Activated naive CD8-positive, alpha-beta T cell treated with anti-CD3 and anti-CD28 coated beads, Interleukin-2, amount 10 ng/mL, durations not matched to agents 7 days and 5 days (primary cell): ENCODE data around the gene M1AP. TPM values are rescaled to one million over a fixed set of nuclear protein-coding genes. Genes with fewer than 3 reads are reported as not detected.

Experiments used
- ATAC-seq: fragments of 150-1000 bp; cut with Tn5 transposase; one replicate; pipeline ENCODE4 v1.10.0; 2021; ENCODE audit warnings: low read depth, moderate library complexity
- POLR2A ChIA-PET: fragments of 350-600 bp; sonication (Branson Sonifier 250); formaldehyde crosslinking; loops from one replicate; lab custom pipeline; 2021; ENCODE audit warnings: antibody characterized with exemption; lab: Charles Lee
- DNase-seq: peaks from one replicate; pipeline ENCODE4 v3.0.0; 2021
- H3K27ac Mint-ChIP-seq: one replicate; pipeline ENCODE4 v1.8.0; 2022; ENCODE audit warnings: mild to moderate bottlenecking, mixed read lengths
- H3K27me3 Mint-ChIP-seq: one replicate; pipeline ENCODE4 v1.8.0; 2022; ENCODE audit warnings: mild to moderate bottlenecking, moderate library complexity, mixed read lengths
- H3K36me3 Mint-ChIP-seq: one replicate; pipeline ENCODE4 v1.8.0; 2021; ENCODE audit warnings: mild to moderate bottlenecking, mixed read lengths
- H3K4me1 Mint-ChIP-seq: one replicate; pipeline ENCODE4 v1.8.0; 2021; ENCODE audit warnings: mixed read lengths
- H3K4me3 Mint-ChIP-seq: one replicate; pipeline ENCODE4 v1.8.0; 2022; ENCODE audit warnings: mild to moderate bottlenecking, moderate library complexity, mixed read lengths
- H3K9me3 Mint-ChIP-seq: one replicate; pipeline ENCODE4 v1.8.0; 2021; ENCODE audit warnings: mixed read lengths
- total RNA-seq, 2 experiments: library from RNA; stranded (reverse); gene quantifications; one replicate each; pipeline ENCODE4 v1.2.3, GENCODE V29; 2021

M1AP gene
- total RNA-seq, 2 experiments from 2014 or later: not detected

GRCh38 chr2:74536166-74536950 is 111.8 kb downstream of the M1AP start:
- Mint-ChIP-seq H3K27ac (no peak overlapping the region), H3K9me3 (no peaks in the 10 kb centered on the region), H3K4me1 (peaks cover 23% of the 10 kb centered on the region), H3K36me3 (peaks cover 6% of the 10 kb centered on the region), H3K4me3 (no peak overlapping the region), H3K27me3 (peaks cover 27% of the 10 kb centered on the region)
- no peak for ATAC-seq
- POLR2A ChIA-PET: interaction anchor here (1.2 kb wide), 1 partner anchor 49 kb away, joined by 4 read pairs; no protein-coding TSS in a partner anchor
- no peak for DNase-seq

GRCh38 chr2:74535440-74535965 is 112.6 kb downstream of the M1AP start:
- H3K9me3 Mint-ChIP-seq: no peaks in the 10 kb centered on the region
- DNase-seq: no peak
- H3K27ac Mint-ChIP-seq: no peak overlapping the region
- ATAC-seq: no peak
- peaks cover 30% of the 10 kb centered on the region for H3K4me1 Mint-ChIP-seq
- H3K27me3 Mint-ChIP-seq: peaks cover 24% of the 10 kb centered on the region
- POLR2A ChIA-PET: interaction anchor here (1.2 kb wide), 1 partner anchor 50 kb away, joined by 4 read pairs; no protein-coding TSS in a partner anchor
- H3K36me3 Mint-ChIP-seq: peaks cover 11% of the 10 kb centered on the region
- no peak overlapping the region for H3K4me3 Mint-ChIP-seq

- Mint-ChIP-seq H3K36me3 (peaks cover 11% of the 10 kb centered on the region), H3K4me1 (peaks cover 28% of the 10 kb centered on the region), H3K4me3 (no peak overlapping the region), H3K27me3 (peaks cover 21% of the 10 kb centered on the region), H3K9me3 (no peaks in the 10 kb centered on the region), H3K27ac (no peak overlapping the region)
- no peak for ATAC-seq
- POLR2A ChIA-PET: interaction anchor here (0.8 kb wide), 1 partner anchor 73 kb away, joined by 3 read pairs; no protein-coding TSS in a partner anchor
- DNase-seq: no peak
Observed at GRCh38 chr2:74534411-74534810, 113.7 kb downstream of the M1AP start.

GRCh38 chr2:74533464-74533863 is 114.7 kb downstream of the M1AP start:
- POLR2A ChIA-PET: interaction anchor here (0.6 to 0.8 kb wide), 2 partner anchors 72 to 307 kb away, joined by 3 read pairs; no protein-coding TSS in a partner anchor
- Mint-ChIP-seq H3K27me3 (peaks cover 12% of the 10 kb centered on the region), H3K27ac (no peak overlapping the region), H3K4me3 (no peak overlapping the region), H3K9me3 (no peaks in the 10 kb centered on the region), H3K4me1 (peaks cover 21% of the 10 kb centered on the region), H3K36me3 (peaks cover 15% of the 10 kb centered on the region)
- DNase-seq: no peak
- ATAC-seq: no peak

GRCh38 chr2:74532222-74532621 is 115.9 kb downstream of the M1AP start:
- no peaks in the 10 kb centered on the region for H3K9me3 Mint-ChIP-seq
- DNase-seq (no peak), ATAC-seq (no peak)
- H3K27ac Mint-ChIP-seq: peak overlapping the region; percentile 66
- peaks cover 3% of the 10 kb centered on the region for H3K27me3 Mint-ChIP-seq
- H3K36me3 Mint-ChIP-seq: peaks cover 26% of the 10 kb centered on the region
- H3K4me1 Mint-ChIP-seq: peaks cover 33% of the 10 kb centered on the region
- POLR2A ChIA-PET: interaction anchor here (0.6 to 5.2 kb wide), 6 partner anchors 24 to 111 kb away, joined by 3 to 54 read pairs (median 4); partner anchors contain the start of genes C2orf81, CCDC142, INO80B and TTC31
- peak overlapping the region; percentile 97 for H3K4me3 Mint-ChIP-seq

GRCh38 chr2:74531666-74532065 is 116.5 kb downstream of the M1AP start:
- H3K36me3 Mint-ChIP-seq: peaks cover 31% of the 10 kb centered on the region
- peaks cover 33% of the 10 kb centered on the region for H3K4me1 Mint-ChIP-seq
- H3K9me3 Mint-ChIP-seq: no peaks in the 10 kb centered on the region
- POLR2A ChIA-PET: interaction anchor here (0.6 to 5.2 kb wide), 8 partner anchors 22 to 110 kb away, joined by 3 to 54 read pairs (median 5); partner anchors contain the start of genes C2orf81, CCDC142, INO80B and LOXL3
- DNase-seq: no peak
- peak overlapping the region; percentile 96 for H3K27ac Mint-ChIP-seq
- no peak for ATAC-seq
- H3K4me3 Mint-ChIP-seq: peak overlapping the region; percentile 97
- H3K27me3 Mint-ChIP-seq: no peaks in the 10 kb centered on the region

- POLR2A ChIA-PET: interaction anchor here (0.7 to 5.2 kb wide), 15 partner anchors 9 to 239 kb away, joined by 3 to 54 read pairs (median 7); partner anchors contain the start of genes CCDC142, INO80B, LBX2 and LOXL3
- Mint-ChIP-seq H3K9me3 (peaks cover 2% of the 10 kb centered on the region), H3K4me1 (peaks cover 38% of the 10 kb centered on the region), H3K36me3 (peaks cover 40% of the 10 kb centered on the region), H3K27me3 (no peaks in the 10 kb centered on the region), H3K4me3 (peak overlapping the region; percentile 97), H3K27ac (peak overlapping the region; percentile 96)
- DNase-seq (peak; percentile 64), ATAC-seq (peak; percentile 9)
Observed at GRCh38 chr2:74530239-74531187, 117.6 kb downstream of the M1AP start.

GRCh38 chr2:74529357-74530238 is 118.5 kb downstream of the M1AP start, which contains the start of the genes AUP1 and HTRA2:
Gene AUP1 (minus strand): TSS chr2:74529706. CDS start chr2:74529629, 77 bp downstream.
Gene HTRA2 (plus strand): TSS chr2:74529933. CDS start chr2:74530007, 74 bp downstream.
- Mint-ChIP-seq H3K9me3 (peaks cover 2% of the 10 kb centered on the region), H3K4me1 (peaks cover 38% of the 10 kb centered on the region), H3K27ac (peak within 1 kb of the TSS; percentile 96), H3K4me3 (peak within 1 kb of the TSS; percentile 97), H3K36me3 (peaks cover 40% of the 10 kb centered on the region), H3K27me3 (no peaks in the 10 kb centered on the region)
- POLR2A ChIA-PET: interaction anchor here (1.0 to 5.2 kb wide), 14 partner anchors 9 to 73 kb away, joined by 3 to 54 read pairs (median 8); partner anchors contain the start of genes CCDC142, INO80B, LBX2 and MRPL53
- ATAC-seq (peak; percentile 91), DNase-seq (peak; percentile 93)

GRCh38 chr2:74528600-74529356 is 119.4 kb downstream of the M1AP start:
- POLR2A ChIA-PET: interaction anchor here (1.0 to 5.2 kb wide), 13 partner anchors 9 to 72 kb away, joined by 3 to 54 read pairs (median 8); partner anchors contain the start of genes CCDC142, INO80B, LBX2 and MRPL53
- ATAC-seq (peak; percentile 7), DNase-seq (no peak)
- H3K4me3 Mint-ChIP-seq: peak overlapping the region; percentile 97
- no peaks in the 10 kb centered on the region for H3K27me3 Mint-ChIP-seq
- H3K36me3 Mint-ChIP-seq: peaks cover 40% of the 10 kb centered on the region
- H3K27ac Mint-ChIP-seq: peak overlapping the region; percentile 96
- peaks cover 38% of the 10 kb centered on the region for H3K4me1 Mint-ChIP-seq
- peaks cover 2% of the 10 kb centered on the region for H3K9me3 Mint-ChIP-seq

GRCh38 chr2:74527741-74528140 is 120.4 kb downstream of the M1AP start:
- Mint-ChIP-seq H3K27ac (peak overlapping the region; percentile 12), H3K27me3 (no peaks in the 10 kb centered on the region), H3K4me1 (peaks cover 41% of the 10 kb centered on the region), H3K4me3 (peak overlapping the region; percentile 97), H3K9me3 (peaks cover 2% of the 10 kb centered on the region), H3K36me3 (peaks cover 39% of the 10 kb centered on the region)
- POLR2A ChIA-PET: interaction anchor here (1.4 to 5.2 kb wide), 3 partner anchors 10 to 71 kb away, joined by 4 to 54 read pairs (median 39); partner anchors contain the start of genes CCDC142, INO80B, TTC31 and WBP1
- no peak for ATAC-seq
- no peak for DNase-seq
